ENCODE results near the gene DOCK4.

The DOCK4 gene

GRCh38 chr7:111865430-111865829 lies 340.8 kb downstream of the DOCK4 start:
- Mint-ChIP-seq H3K27me3 (ENCODE audit: low read depth) (no peaks in the 10 kb centered on the region), H3K9me3 (no peaks in the 10 kb centered on the region), H3K4me3 (no peak overlapping the region), H3K4me1 (peaks cover 9% of the 10 kb centered on the region), H3K27ac (no peak overlapping the region), H3K36me3 (ENCODE audit: low read depth) (peaks cover 50% of the 10 kb centered on the region)
- TF ChIP-seq CTCF (IDR thresholded peaks at IDR 0.05; ENCODE audit: unreplicated experiment in 3 of 3): no peak

- Mint-ChIP-seq H3K27ac (no peak overlapping the region), H3K36me3 (ENCODE audit: low read depth) (peaks cover 55% of the 10 kb centered on the region), H3K4me3 (no peak overlapping the region), H3K9me3 (no peaks in the 10 kb centered on the region), H3K4me1 (peaks cover 9% of the 10 kb centered on the region), H3K27me3 (ENCODE audit: low read depth) (no peaks in the 10 kb centered on the region)
- TF ChIP-seq CTCF (IDR thresholded peaks at IDR 0.05; ENCODE audit: unreplicated experiment in 3 of 3): no peak
These were observed 341.8 kb downstream of the DOCK4 start for GRCh38 chr7:111864291-111864976.

- Mint-ChIP-seq H3K4me1 (peaks cover 9% of the 10 kb centered on the region), H3K4me3 (no peak overlapping the region), H3K36me3 (ENCODE audit: low read depth) (peaks cover 56% of the 10 kb centered on the region), H3K9me3 (no peaks in the 10 kb centered on the region), H3K27ac (no peak overlapping the region), H3K27me3 (ENCODE audit: low read depth) (no peaks in the 10 kb centered on the region)
- no peak for TF ChIP-seq CTCF (IDR thresholded peaks at IDR 0.05; ENCODE audit: unreplicated experiment in 3 of 3)
These were observed 342.9 kb downstream of the DOCK4 start for GRCh38 chr7:111863269-111863668.

GRCh38 chr7:111860248-111860647 lies 346.0 kb downstream of the DOCK4 start:
- peaks cover 38% of the 10 kb centered on the region for H3K36me3 Mint-ChIP-seq (ENCODE audit: low read depth)
- no peak for TF ChIP-seq CTCF (IDR thresholded peaks at IDR 0.05; ENCODE audit: unreplicated experiment in 3 of 3)
- no peaks in the 10 kb centered on the region for H3K27me3 Mint-ChIP-seq (ENCODE audit: low read depth)
- H3K9me3 Mint-ChIP-seq: no peaks in the 10 kb centered on the region
- H3K27ac Mint-ChIP-seq: no peak overlapping the region
- no peaks in the 10 kb centered on the region for H3K4me1 Mint-ChIP-seq
- no peak overlapping the region for H3K4me3 Mint-ChIP-seq

GRCh38 chr7:111858331-111858730 lies 347.9 kb downstream of the DOCK4 start:
- Mint-ChIP-seq H3K27me3 (ENCODE audit: low read depth) (no peaks in the 10 kb centered on the region), H3K36me3 (ENCODE audit: low read depth) (peaks cover 32% of the 10 kb centered on the region), H3K4me1 (no peaks in the 10 kb centered on the region), H3K27ac (no peak overlapping the region), H3K9me3 (no peaks in the 10 kb centered on the region), H3K4me3 (no peak overlapping the region)
- TF ChIP-seq CTCF (IDR thresholded peaks at IDR 0.05; ENCODE audit: unreplicated experiment in 3 of 3): no peak

- no peaks in the 10 kb centered on the region for H3K27me3 Mint-ChIP-seq (ENCODE audit: low read depth)
- TF ChIP-seq CTCF (IDR thresholded peaks at IDR 0.05; ENCODE audit: unreplicated experiment in 3 of 3): no peak
- H3K9me3 Mint-ChIP-seq: no peaks in the 10 kb centered on the region
These were observed 350.4 kb downstream of the DOCK4 start for GRCh38 chr7:111855842-111856227.

More at GRCh38 chr7:111855842-111856227, 350.4 kb downstream of the DOCK4 start:
- Mint-ChIP-seq H3K36me3 (ENCODE audit: low read depth) (peaks cover 41% of the 10 kb centered on the region), H3K4me1 (no peaks in the 10 kb centered on the region), H3K4me3 (no peak overlapping the region), H3K27ac (no peak overlapping the region)
